Kidney (tissue), 14 donors: ENCODE data around the gene DNAH5. TPM values are rescaled to one million over a fixed set of nuclear protein-coding genes. Genes with fewer than 3 reads are reported as not detected.

ENCODE experiments used
- DNase-seq, 5 donors: peaks; one replicate each; pipeline ENCODE4 v3.0.0-alpha.2; 2013 to 2020
- FAIRE-seq: peaks from 2 replicates; lab custom pipeline; 2012; peaks lifted over from hg19 to GRCh38; lab: Jason Lieb, UNC
- H3K27ac ChIP-seq, 2 donors: one replicate each; pipeline ENCODE4 v1.7.0; 2013; ENCODE audit warnings: low read depth in 2 of 2, low read length in 2 of 2, inconsistent platforms in 1 of 2
- H3K27me3 ChIP-seq: one replicate; pipeline ENCODE4 v1.7.1; 2013; ENCODE audit warnings: low read length, inconsistent platforms; ENCODE audit not compliant: control insufficient read depth, insufficient read depth
- H3K36me3 ChIP-seq, 3 donors: one replicate each; pipeline versions ENCODE4 v1.7.0 to v1.7.1; 2013; ENCODE audit warnings: low read length in 3 of 3, control low read depth in 1 of 3, inconsistent platforms in 1 of 3; ENCODE audit not compliant: insufficient read depth in 3 of 3, control insufficient read depth in 2 of 3
- H3K4me1 ChIP-seq, 3 donors: one replicate each; pipeline versions ENCODE4 v1.7.0 to v1.7.1; 2013; ENCODE audit warnings: low read length in 3 of 3, inconsistent platforms in 1 of 3, low read depth in 1 of 3; ENCODE audit not compliant: control insufficient read depth in 2 of 3, insufficient read depth in 2 of 3
- H3K4me3 ChIP-seq, 3 donors: one replicate each; pipeline versions ENCODE4 v1.7.0 to v1.8.1; 2013; ENCODE audit warnings: low read length in 3 of 3, control low read depth in 1 of 3, inconsistent platforms in 1 of 3
- H3K9ac ChIP-seq, 3 donors: one replicate each; pipeline versions ENCODE4 v1.7.0 to v1.7.1; 2013; ENCODE audit warnings: low read length in 3 of 3, control low read depth in 1 of 3, inconsistent platforms in 1 of 3
- H3K9me3 ChIP-seq, 3 donors: one replicate each; pipeline versions ENCODE4 v1.7.0 to v1.7.1; 2013; ENCODE audit warnings: low read length in 3 of 3, control low read depth in 1 of 3, inconsistent platforms in 1 of 3; ENCODE audit not compliant: control insufficient read depth in 2 of 3, insufficient read depth in 1 of 3
- CTCF ChIP-seq: IDR thresholded peaks from 3 replicates; pipeline ENCODE4 v1.5.1; 2012; ENCODE audit warnings: mild to moderate bottlenecking, moderate library complexity, borderline replicate concordance; ENCODE audit not compliant: insufficient read depth; ENCODE audit errors: extremely low read depth
- intact Hi-C: fragments of 100-400 bp; cut with DNase I; formaldehyde crosslinking; loops from one replicate; pipeline ENCODE4 v1.11.1; 2022
- polyA plus RNA-seq: library from polyadenylated mRNA; stranded (reverse); fragments of 350-450 nt; fragmentation: Illumina TruSeq; extraction: RNeasy Lipid Tissue Mini Kit (QIAGEN cat#74804); gene quantifications from one replicate; pipeline ENCODE4 v1.2.3, GENCODE V29; 2014; ENCODE audit warnings: low read depth, low replicate concordance; ENCODE audit not compliant: insufficient read depth
- total RNA-seq: library from RNA; stranded (reverse); fragmentation: NEBNext Ultra II Directional; extraction: Animal tissue kit (Norgen Biotek cat#: 25700); gene quantifications from one replicate; pipeline ENCODE4 v1.2.1, GENCODE V29; 2021
- donor health status: control.
- donor health status: control.
- donor health status: control.
- donor health status: control.
- donor health status: control.
- donor health status: DM: yes; HTN: yes; CAD: no.
- donor health status: Normal renal cell carcinoma (clear cell type).

Gene DNAH5
- total and polyA plus RNA-seq, 2 donors from 2014 or later, result 0.49 to 16.4 TPM

- TF ChIP-seq CTCF, result no peak
- Histone ChIP-seq H3K4me3 (no peak overlapping the region), H3K9ac (no peak overlapping the region), H3K36me3 (no peaks in the 10 kb centered on the region), H3K27ac (no peak overlapping the region), H3K9me3 (no peaks in the 10 kb centered on the region), H3K27me3 (no peaks in the 10 kb centered on the region), H3K4me1 (no peaks in the 10 kb centered on the region)
- no peak for FAIRE-seq
- intact Hi-C loops, result no loop called here
- DNase-seq, result no peak
These were observed 85.0 kb downstream of the DNAH5 start for GRCh38 chr5:13859270-13860065.

GRCh38 chr5:13843175-13843846 is 101.2 kb downstream of the DNAH5 start:
- Histone ChIP-seq H3K4me1 (no peaks in the 10 kb centered on the region), H3K9me3 (no peaks in the 10 kb centered on the region), H3K9ac (no peak overlapping the region), H3K27me3 (no peaks in the 10 kb centered on the region), H3K27ac (no peak overlapping the region), H3K36me3 (no peaks in the 10 kb centered on the region), H3K4me3 (no peak overlapping the region)
- FAIRE-seq (no peak), DNase-seq (no peak)
- intact Hi-C loops, result no loop called here
- TF ChIP-seq CTCF, result no peak

GRCh38 chr5:13833440-13833839 is 111.0 kb downstream of the DNAH5 start:
- no peak overlapping the region for H3K9ac ChIP-seq
- TF ChIP-seq CTCF, result no peak
- H3K27ac ChIP-seq, result no peak overlapping the region
- H3K9me3 ChIP-seq, result no peaks in the 10 kb centered on the region
- DNase-seq (no peak), FAIRE-seq (no peak)
- no peaks in the 10 kb centered on the region for H3K36me3 ChIP-seq
- intact Hi-C loops, result no loop called here
- no peak overlapping the region for H3K4me3 ChIP-seq
- H3K27me3 ChIP-seq, result no peaks in the 10 kb centered on the region
- no peaks in the 10 kb centered on the region for H3K4me1 ChIP-seq
